Endothelial cell of umbilical vein (primary cell): Measurements from ENCODE around the gene ADAM23. TPM values are rescaled to one million over a fixed set of nuclear protein-coding genes. Genes with fewer than 3 reads are reported as not detected.

ENCODE experiments used
- BruUV-seq: library from RNA; stranded (reverse); fragments of 400-500 nt; replicated peaks from 2 replicates; lab custom pipeline; 2021; lab: Mats Ljungman, UMichigan
- CTCF ChIA-PET: fragments of 300-600, 350-600 bp; sonication (Branson Sonifier 250); formaldehyde crosslinking; loops from one replicate; lab custom pipeline; 2021; ENCODE audit warnings: antibody characterized with exemption, inconsistent platforms; lab: Charles Lee
- POLR2A ChIA-PET: fragments of 300-600, 350-600 bp; sonication (Branson Sonifier 250); formaldehyde crosslinking; loops from one replicate; lab custom pipeline; 2021; ENCODE audit warnings: antibody characterized with exemption, inconsistent platforms; lab: Charles Lee
- DNase-seq: peaks from one replicate; pipeline ENCODE4 v3.0.0-alpha.2; 2011; ENCODE audit warnings: low read depth, low spot score
- FAIRE-seq: peaks from 2 replicates; lab custom pipeline; 2011; peaks lifted over from hg19 to GRCh38; lab: Jason Lieb, UNC
- H2AFZ ChIP-seq: 2 replicates; pipeline ENCODE4 v1.6.0; 2012; ENCODE audit warnings: low read depth, low read length, control low read depth, inconsistent platforms
- H3K27ac ChIP-seq: 2 replicates; pipeline ENCODE4 v1.5.1; 2011; ENCODE audit warnings: low read depth, mild to moderate bottlenecking, control low read depth, low read length, moderate library complexity; ENCODE audit not compliant: insufficient read depth
- H3K27me3 ChIP-seq, 2 experiments: 2 replicates each; pipeline versions ENCODE4 v1.6.0 to v1.6.1; 2011; ENCODE audit warnings: low read length in 2 of 2, mixed read lengths in 1 of 2; ENCODE audit not compliant: control insufficient read depth in 2 of 2, insufficient read depth in 2 of 2
- H3K36me3 ChIP-seq, 2 experiments: 2 replicates in 1 of 2; 3 replicates in 1 of 2; pipeline ENCODE4 v1.5.1; 2011; ENCODE audit warnings: low read length in 2 of 2, mild to moderate bottlenecking in 1 of 2, moderate library complexity in 1 of 2; ENCODE audit not compliant: control insufficient read depth in 2 of 2, insufficient read depth in 2 of 2; ENCODE audit errors: extremely low read depth in 1 of 2
- H3K4me1 ChIP-seq: 3 replicates; pipeline ENCODE4 v1.5.1; 2011; ENCODE audit warnings: mild to moderate bottlenecking, low read length; ENCODE audit not compliant: control insufficient read depth, insufficient read depth; ENCODE audit errors: extremely low read depth
- H3K4me2 ChIP-seq: 2 replicates; pipeline ENCODE4 v1.6.1; 2011; ENCODE audit warnings: low read length, control low read depth, mixed read lengths; ENCODE audit not compliant: insufficient read depth
- H3K4me3 ChIP-seq, 3 experiments: fragments of 200-600 bp in 1 of 3; sonication (generic), shearing (Covaris generic) in 1 of 3; replicated peaks in 1 of 3; 2 replicates each; pipeline ENCODE4 v1.5.1; 2011 to 2016; ENCODE audit warnings: control low read depth in 3 of 3, low read length in 3 of 3, mild to moderate bottlenecking in 2 of 3, inconsistent platforms in 1 of 3, low read depth in 1 of 3, moderate library complexity in 1 of 3; ENCODE audit not compliant: insufficient read depth in 1 of 3
- H3K79me2 ChIP-seq: 2 replicates; pipeline ENCODE4 v1.6.0; 2012; ENCODE audit warnings: low read length, inconsistent platforms; ENCODE audit not compliant: control insufficient read depth, insufficient read depth
- H3K9ac ChIP-seq: replicated peaks from 2 replicates; pipeline ENCODE3; 2011; ENCODE audit warnings: low read length, control low read depth; ENCODE audit not compliant: insufficient read depth; ENCODE audit errors: extremely low read depth
- H3K9me1 ChIP-seq: replicated peaks from 3 replicates; pipeline ENCODE4 v1.6.0; 2011; ENCODE audit warnings: mild to moderate bottlenecking, low read length; ENCODE audit not compliant: control insufficient read depth, insufficient read depth; ENCODE audit errors: extremely low read depth
- H3K9me3 ChIP-seq: replicated peaks from 2 replicates; pipeline ENCODE4 v1.5.1; 2012; ENCODE audit warnings: low read length, inconsistent platforms; ENCODE audit not compliant: control insufficient read depth, insufficient read depth
- H4K20me1 ChIP-seq: replicated peaks from 2 replicates; pipeline ENCODE3; 2011; ENCODE audit warnings: mild to moderate bottlenecking, low read length; ENCODE audit not compliant: control insufficient read depth, insufficient read depth; ENCODE audit errors: extremely low read depth
- EZH2 ChIP-seq: IDR thresholded peaks from 2 replicates; pipeline ENCODE4 v1.6.1; 2012; ENCODE audit warnings: borderline replicate concordance, low read depth, mild to moderate bottlenecking, moderate library complexity, low read length, inconsistent platforms; ENCODE audit not compliant: severe bottlenecking
- FOS ChIP-seq: IDR thresholded peaks from 2 replicates; pipeline ENCODE4 v1.6.1; 2011; ENCODE audit warnings: mild to moderate bottlenecking, low read length, moderate library complexity, borderline replicate concordance; ENCODE audit not compliant: insufficient read depth
- GATA2 ChIP-seq: IDR thresholded peaks from 2 replicates; pipeline ENCODE4 v1.7.0; 2011; ENCODE audit warnings: low read depth, mild to moderate bottlenecking, moderate library complexity, mixed read lengths, low read length; ENCODE audit not compliant: insufficient read length, insufficient read depth
- JUN ChIP-seq: IDR thresholded peaks from 2 replicates; pipeline ENCODE4 v1.6.1; 2011; ENCODE audit warnings: borderline replicate concordance, low read depth; ENCODE audit not compliant: insufficient read length, insufficient read depth
- MAX ChIP-seq: IDR thresholded peaks from 2 replicates; pipeline ENCODE4 v1.6.1; 2011; ENCODE audit not compliant: insufficient read depth, insufficient read length
- MYC ChIP-seq: IDR thresholded peaks from one replicate; pipeline ENCODE4 v1.6.1; 2011; ENCODE audit warnings: mild to moderate bottlenecking, low read depth, low read length
- POLR2AphosphoS5 ChIP-seq: IDR thresholded peaks from 2 replicates; pipeline ENCODE4 v1.6.1; 2012; ENCODE audit warnings: low read depth, mild to moderate bottlenecking, control low read depth, low read length, moderate library complexity; ENCODE audit not compliant: insufficient read depth
- dilution Hi-C: fragments of 300-500 bp; cut with MboI; formaldehyde crosslinking; loops from one replicate; pipeline ENCODE4 v1.15.0; 2019; ENCODE audit warnings: low sequenced_read_pairs; ENCODE audit not compliant: extremely low pct_ligation_motif_present
- intact Hi-C: fragments of 100-400 bp; cut with micrococcal nuclease; formaldehyde crosslinking; loops from one replicate; pipeline ENCODE4 v1.10.0; 2022
- polyA plus RNA-seq, 4 experiments: library from polyadenylated mRNA; depleted of rRNA in 3 of 4; stranded (reverse) in 3 of 4; unstranded in 1 of 4; fragments of >200 nt; gene quantifications; 2 replicates each; pipeline versions ENCODE4 v1.2.1 to v1.2.3, GENCODE V29; 2011 to 2012; ENCODE audit warnings: missing spikeins in 1 of 4
- total RNA-seq: library from RNA; stranded (reverse); gene quantifications from 2 replicates; pipeline ENCODE4 v1.2.3, GENCODE V29; 2021
- TF ChIP-seq, protein P1 (sequence below), 2 donors: IDR thresholded peaks; 1 replicate in 1 of 2; 2 replicates in 1 of 2; pipeline ENCODE4 v1.5.1; 2011; ENCODE audit warnings: low read length in 2 of 2, mild to moderate bottlenecking in 2 of 2, moderate library complexity in 2 of 2, control low read depth in 1 of 2, inconsistent platforms in 1 of 2, low read depth in 1 of 2; ENCODE audit not compliant: insufficient read depth in 1 of 2; ENCODE audit errors: extremely low read depth in 1 of 2

Gene ADAM23
- total and polyA plus RNA-seq, 2 donors (not counting 3 experiments of a cell fraction or from before 2014, with no cell fraction given): 20.6 to 38.5 TPM

GRCh38 chr2:206657087-206657486, 213.8 kb downstream of the ADAM23 start:
- H3K27me3 ChIP-seq: no peaks in the 10 kb centered on the region
- dilution Hi-C loops (no loop called here), intact Hi-C loops (no loop called here)
- DNase-seq (no peak), FAIRE-seq (no peak)
- H3K36me3 ChIP-seq: no peaks in the 10 kb centered on the region
- no peak overlapping the region for H3K27ac ChIP-seq
- no peaks in the 10 kb centered on the region for H4K20me1 ChIP-seq
- no peaks in the 10 kb centered on the region for H3K9me3 ChIP-seq
- no peak overlapping the region for H2AFZ ChIP-seq
- BruUV-seq: no TSS peak
- ChIA-PET POLR2A (no interaction called here), CTCF (no interaction called here)
- no peaks in the 10 kb centered on the region for H3K79me2 ChIP-seq
- H3K4me2 ChIP-seq: no peak overlapping the region
- TF ChIP-seq EZH2 (no peak), GATA2 (no peak), POLR2AphosphoS5 (no peak), MYC (no peak), FOS (no peak), JUN (no peak)
- no peaks in the 10 kb centered on the region for H3K9me1 ChIP-seq
- H3K9ac ChIP-seq: no peak overlapping the region
- no peaks in the 10 kb centered on the region for H3K4me1 ChIP-seq
- no peak overlapping the region for H3K4me3 ChIP-seq

DNA sequence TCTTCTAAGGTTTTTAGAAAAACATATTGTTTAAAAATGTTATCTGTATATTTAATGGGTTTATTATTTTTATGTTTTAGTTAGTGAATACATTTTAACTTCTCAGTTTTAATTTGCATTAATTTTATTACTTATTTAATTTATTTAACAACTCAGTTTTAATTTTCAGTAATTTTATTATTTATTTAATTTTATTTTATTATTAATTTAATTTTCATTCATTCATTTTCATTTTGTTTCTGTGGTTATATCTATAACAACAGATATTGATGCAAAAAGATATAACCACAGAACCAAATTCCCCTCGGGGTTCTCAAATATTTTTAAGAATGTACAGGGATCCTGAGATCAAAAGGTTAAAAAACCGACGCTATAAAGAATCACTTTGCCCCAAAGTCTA, 221.9 kb downstream of the ADAM23 start:
- POLR2A ChIA-PET: no interaction called here
- DNase-seq (no peak), FAIRE-seq (no peak)
- Histone ChIP-seq H3K9ac (no peak overlapping the region), H4K20me1 (no peaks in the 10 kb centered on the region), H3K79me2 (no peaks in the 10 kb centered on the region), H3K9me3 (no peaks in the 10 kb centered on the region), H3K27ac (no peak overlapping the region), H2AFZ (no peak overlapping the region), H3K4me3 (no peak overlapping the region), H3K27me3 (peaks cover 0 to 8% of the 10 kb centered on the region in 2 experiments), H3K36me3 (no peaks in the 10 kb centered on the region), H3K4me2 (no peak overlapping the region), H3K9me1 (no peaks in the 10 kb centered on the region), H3K4me1 (no peaks in the 10 kb centered on the region)
- BruUV-seq: no TSS peak
- intact Hi-C loops (no loop called here), dilution Hi-C loops (no loop called here)
- CTCF ChIA-PET: no interaction called here
- TF ChIP-seq, protein P1, sequence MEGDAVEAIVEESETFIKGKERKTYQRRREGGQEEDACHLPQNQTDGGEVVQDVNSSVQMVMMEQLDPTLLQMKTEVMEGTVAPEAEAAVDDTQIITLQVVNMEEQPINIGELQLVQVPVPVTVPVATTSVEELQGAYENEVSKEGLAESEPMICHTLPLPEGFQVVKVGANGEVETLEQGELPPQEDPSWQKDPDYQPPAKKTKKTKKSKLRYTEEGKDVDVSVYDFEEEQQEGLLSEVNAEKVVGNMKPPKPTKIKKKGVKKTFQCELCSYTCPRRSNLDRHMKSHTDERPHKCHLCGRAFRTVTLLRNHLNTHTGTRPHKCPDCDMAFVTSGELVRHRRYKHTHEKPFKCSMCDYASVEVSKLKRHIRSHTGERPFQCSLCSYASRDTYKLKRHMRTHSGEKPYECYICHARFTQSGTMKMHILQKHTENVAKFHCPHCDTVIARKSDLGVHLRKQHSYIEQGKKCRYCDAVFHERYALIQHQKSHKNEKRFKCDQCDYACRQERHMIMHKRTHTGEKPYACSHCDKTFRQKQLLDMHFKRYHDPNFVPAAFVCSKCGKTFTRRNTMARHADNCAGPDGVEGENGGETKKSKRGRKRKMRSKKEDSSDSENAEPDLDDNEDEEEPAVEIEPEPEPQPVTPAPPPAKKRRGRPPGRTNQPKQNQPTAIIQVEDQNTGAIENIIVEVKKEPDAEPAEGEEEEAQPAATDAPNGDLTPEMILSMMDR (IDR thresholded peaks at IDR 0.05; ENCODE audit: extremely low read depth in 1 of 2, insufficient read depth in 1 of 2, low read depth in 1 of 2, low read length in 2 of 2): no peak
- no peak for TF ChIP-seq MAX
- TF ChIP-seq GATA2: no peak
- no peak for TF ChIP-seq MYC
- TF ChIP-seq EZH2: no peak
- TF ChIP-seq FOS: no peak
- no peak for TF ChIP-seq JUN
- TF ChIP-seq POLR2AphosphoS5: no peak
